ENCODE results near the gene CCDC77. TPM values are rescaled to one million over a fixed set of nuclear protein-coding genes. Genes with fewer than 3 reads are reported as not detected.
A peak's percentile ranks its signal among the peaks of the same experiment; 100 is the strongest.

CCDC77 gene
- total RNA-seq, 1 experiment from 2014 or later = 21.9 TPM

- Histone ChIP-seq H3K27ac (ENCODE audit: insufficient read length, low read depth, low read length) (no peak overlapping the region), H2BK120ac (ENCODE audit: low read depth, low read length, poor library complexity, severe bottlenecking) (no peak overlapping the region), H3K79me2 (ENCODE audit: insufficient read depth, low read length) (no peaks in the 10 kb centered on the region), H2BK15ac (ENCODE audit: low read depth, low read length) (no peak overlapping the region), H3K18ac (ENCODE audit: insufficient read length, low read depth, low read length) (no peak overlapping the region), H3K9ac (ENCODE audit: extremely low read depth, insufficient read length, low read length) (no peak overlapping the region), H4K5ac (ENCODE audit: insufficient read length, low read depth, low read length) (no peak overlapping the region), H2AFZ (ENCODE audit: low read length) (no peak overlapping the region), H3T11ph (ENCODE audit: low read length) (no peak overlapping the region), H3K23ac (ENCODE audit: insufficient read length, low read depth, low read length) (no peak overlapping the region), H2BK20ac (ENCODE audit: low read depth, low read length, poor library complexity, severe bottlenecking) (no peak overlapping the region), H2BK12ac (ENCODE audit: insufficient read length, low read depth, low read length) (no peak overlapping the region), H3K4me1 (ENCODE audit: insufficient read depth, low read length) (peaks cover 3% of the 10 kb centered on the region), H2BK5ac (ENCODE audit: insufficient read length, low read length) (no peak overlapping the region), H3K79me1 (ENCODE audit: insufficient read depth, low read depth, low read length, poor library complexity, severe bottlenecking) (no peaks in the 10 kb centered on the region), H4K20me1 (ENCODE audit: control insufficient read depth, insufficient read depth, insufficient read length) (no peaks in the 10 kb centered on the region), H3K23me2 (ENCODE audit: insufficient read length, low read depth, low read length, poor library complexity, severe bottlenecking) (no peaks in the 10 kb centered on the region), H3K9me3 (ENCODE audit: control insufficient read depth, low read depth, low read length) (no peaks in the 10 kb centered on the region), H3K4me2 (ENCODE audit: insufficient read depth, insufficient read length, low read length) (no peak overlapping the region), H4K91ac (ENCODE audit: insufficient read length, low read depth, low read length) (no peak overlapping the region), H4K8ac (replicated peaks; ENCODE audit: insufficient read length, low read depth, low read length) (no peak overlapping the region), H2AK5ac (ENCODE audit: insufficient read length, low read length) (no peak overlapping the region), H3K27me3 (ENCODE audit: insufficient read depth, low read length) (no peaks in the 10 kb centered on the region), H3K56ac (ENCODE audit: insufficient read length, low read depth, low read length) (no peak overlapping the region), H3K14ac (ENCODE audit: insufficient read depth, low read length) (no peak overlapping the region), H3K4ac (ENCODE audit: low read depth, low read length) (no peak overlapping the region)
- peak; percentile 32 for DNase-seq
- no peaks in the 10 kb centered on the region for H3K27me3 Mint-ChIP-seq (ENCODE audit: low read depth)
- H3K36me3 Mint-ChIP-seq (ENCODE audit: insufficient read depth in 1 of 3, low read depth in 3 of 3) = peaks cover 3 to 6% (median 5%) of the 10 kb centered on the region in 3 experiments; a peak in 5 of 7 replicates
- H3K4me1 Mint-ChIP-seq = peaks cover 19 to 27% of the 10 kb centered on the region in 2 experiments
- H3K27ac Mint-ChIP-seq = peak overlapping the region in 1 of 3 experiments; percentile 14; a peak in 1 of 7 replicates
- WGBS (ENCODE audit: extremely low coverage, insufficient read length, low lambda C conversion rate) = no CpG with 5 or more reads among the region's 5 CpGs
- no peak for TF ChIP-seq CTCF (conservative IDR thresholded peaks at IDR 0.05)
- H3K4me3 Mint-ChIP-seq = no peak overlapping the region
- H3K9me3 Mint-ChIP-seq = no peaks in the 10 kb centered on the region
These were observed 73.8 kb downstream of the CCDC77 start for GRCh38 chr12:475286-475685.

Measured in H9 (cell line).